Mesenchymal stem cell (in vitro differentiated cells and primary cell): ENCODE measurements around the gene NDUFA11.

ENCODE experiments used
- DNase-seq: peaks from one replicate; pipeline ENCODE4 v3.0.0-alpha.2; 2013
- H2AFZ ChIP-seq: one replicate; pipeline ENCODE4 v1.6.1; 2013; ENCODE audit warnings: low read depth, mild to moderate bottlenecking, control low read depth, inconsistent platforms, low read length, moderate library complexity
- H2AK5ac ChIP-seq: 2 replicates; pipeline ENCODE4 v1.6.1; 2013; ENCODE audit warnings: low read length, moderate library complexity, mild to moderate bottlenecking, inconsistent platforms; ENCODE audit not compliant: severe bottlenecking
- H2BK120ac ChIP-seq: one replicate; pipeline ENCODE4 v1.6.1; 2013; ENCODE audit warnings: low read depth, mild to moderate bottlenecking, inconsistent platforms, low read length, moderate library complexity
- H2BK12ac ChIP-seq, 2 experiments: one replicate each; pipeline ENCODE4 v1.6.1; 2013; ENCODE audit warnings: inconsistent platforms in 2 of 2, low read length in 2 of 2, mild to moderate bottlenecking in 2 of 2, moderate library complexity in 2 of 2, control low read depth in 1 of 2
- H2BK15ac ChIP-seq: one replicate; pipeline ENCODE4 v1.6.1; 2013; ENCODE audit warnings: mild to moderate bottlenecking, low read depth, inconsistent platforms; ENCODE audit not compliant: poor library complexity, severe bottlenecking
- H2BK5ac ChIP-seq: 2 replicates; pipeline ENCODE4 v1.6.1; 2013; ENCODE audit warnings: low read depth, mild to moderate bottlenecking, low read length, control low read depth, inconsistent platforms; ENCODE audit not compliant: poor library complexity, severe bottlenecking
- H3K14ac ChIP-seq, 2 experiments: one replicate each; pipeline ENCODE4 v1.6.1; 2013; ENCODE audit warnings: inconsistent platforms in 2 of 2, low read length in 2 of 2, control low read depth in 1 of 2, mild to moderate bottlenecking in 1 of 2, moderate library complexity in 1 of 2
- H3K18ac ChIP-seq, 2 experiments: one replicate each; pipeline ENCODE4 v1.6.1; 2013; ENCODE audit warnings: inconsistent platforms in 2 of 2, low read length in 2 of 2, control low read depth in 1 of 2, low read depth in 1 of 2, mild to moderate bottlenecking in 1 of 2
- H3K23ac ChIP-seq, 2 experiments: one replicate each; pipeline ENCODE4 v1.6.1; 2013; ENCODE audit warnings: inconsistent platforms in 2 of 2, low read length in 2 of 2, mild to moderate bottlenecking in 2 of 2, moderate library complexity in 2 of 2, control low read depth in 1 of 2
- H3K27ac ChIP-seq: 2 replicates; pipeline ENCODE4 v1.5.1; 2013; ENCODE audit warnings: mild to moderate bottlenecking, moderate library complexity, low read length, control low read depth, inconsistent platforms; ENCODE audit not compliant: poor library complexity, severe bottlenecking
- H3K27me3 ChIP-seq, 2 experiments: 2 replicates each; pipeline versions ENCODE4 v1.6.1 to v1.7.0; 2013; ENCODE audit warnings: low read length in 2 of 2, mild to moderate bottlenecking in 2 of 2, moderate library complexity in 2 of 2, control low read depth in 1 of 2, inconsistent platforms in 1 of 2; ENCODE audit not compliant: control insufficient read depth in 1 of 2, insufficient read depth in 1 of 2
- H3K36me3 ChIP-seq, 2 experiments: 2 replicates each; pipeline versions ENCODE4 v1.6.1 to v1.7.0; 2013; ENCODE audit warnings: low read length in 2 of 2, control low read depth in 1 of 2, inconsistent platforms in 1 of 2, low read depth in 1 of 2, mild to moderate bottlenecking in 1 of 2; ENCODE audit not compliant: insufficient read depth in 2 of 2, control insufficient read depth in 1 of 2
- H3K4ac ChIP-seq, 2 experiments: one replicate each; pipeline ENCODE4 v1.6.1; 2013; ENCODE audit warnings: inconsistent platforms in 2 of 2, low read length in 2 of 2, mild to moderate bottlenecking in 2 of 2, moderate library complexity in 2 of 2, control low read depth in 1 of 2, low read depth in 1 of 2
- H3K4me1 ChIP-seq: 2 replicates; pipeline ENCODE4 v1.6.1; 2013; ENCODE audit warnings: low read depth, low read length, control low read depth; ENCODE audit not compliant: control insufficient read depth, insufficient read depth
- H3K4me2 ChIP-seq: 2 replicates; pipeline ENCODE4 v1.6.1; 2013; ENCODE audit warnings: low read length, mild to moderate bottlenecking, inconsistent platforms; ENCODE audit not compliant: poor library complexity, severe bottlenecking
- H3K4me3 ChIP-seq, 2 experiments: 2 replicates each; pipeline versions ENCODE4 v1.5.1 to v1.7.0; 2013; ENCODE audit warnings: low read length in 2 of 2, mild to moderate bottlenecking in 2 of 2, control low read depth in 1 of 2, low read depth in 1 of 2; ENCODE audit not compliant: insufficient read depth in 1 of 2
- H3K79me1 ChIP-seq: replicated peaks from 2 replicates; pipeline ENCODE4 v1.6.1; 2013; ENCODE audit warnings: mild to moderate bottlenecking, control low read depth, low read length, inconsistent platforms; ENCODE audit not compliant: poor library complexity, severe bottlenecking
- H3K9ac ChIP-seq: 2 replicates; pipeline ENCODE4 v1.7.0; 2013; ENCODE audit warnings: mild to moderate bottlenecking, low read length, moderate library complexity
- H3K9me3 ChIP-seq: 2 replicates; pipeline ENCODE4 v1.7.0; 2013; ENCODE audit warnings: mild to moderate bottlenecking, low read length; ENCODE audit not compliant: control insufficient read depth
- H4K8ac ChIP-seq: one replicate; pipeline ENCODE4 v1.6.1; 2013; ENCODE audit warnings: inconsistent platforms, mild to moderate bottlenecking, low read length, moderate library complexity
- H4K91ac ChIP-seq: one replicate; pipeline ENCODE4 v1.6.1; 2013; ENCODE audit warnings: mild to moderate bottlenecking, low read length, inconsistent platforms
- WGBS: methylation state at CpG from one replicate; pipeline ENCODE4 v1.1.7; 2013; ENCODE audit warnings: mixed read lengths; 5-methylcytosine and 5-hydroxymethylcytosine counted together

NDUFA11 gene

DNA sequence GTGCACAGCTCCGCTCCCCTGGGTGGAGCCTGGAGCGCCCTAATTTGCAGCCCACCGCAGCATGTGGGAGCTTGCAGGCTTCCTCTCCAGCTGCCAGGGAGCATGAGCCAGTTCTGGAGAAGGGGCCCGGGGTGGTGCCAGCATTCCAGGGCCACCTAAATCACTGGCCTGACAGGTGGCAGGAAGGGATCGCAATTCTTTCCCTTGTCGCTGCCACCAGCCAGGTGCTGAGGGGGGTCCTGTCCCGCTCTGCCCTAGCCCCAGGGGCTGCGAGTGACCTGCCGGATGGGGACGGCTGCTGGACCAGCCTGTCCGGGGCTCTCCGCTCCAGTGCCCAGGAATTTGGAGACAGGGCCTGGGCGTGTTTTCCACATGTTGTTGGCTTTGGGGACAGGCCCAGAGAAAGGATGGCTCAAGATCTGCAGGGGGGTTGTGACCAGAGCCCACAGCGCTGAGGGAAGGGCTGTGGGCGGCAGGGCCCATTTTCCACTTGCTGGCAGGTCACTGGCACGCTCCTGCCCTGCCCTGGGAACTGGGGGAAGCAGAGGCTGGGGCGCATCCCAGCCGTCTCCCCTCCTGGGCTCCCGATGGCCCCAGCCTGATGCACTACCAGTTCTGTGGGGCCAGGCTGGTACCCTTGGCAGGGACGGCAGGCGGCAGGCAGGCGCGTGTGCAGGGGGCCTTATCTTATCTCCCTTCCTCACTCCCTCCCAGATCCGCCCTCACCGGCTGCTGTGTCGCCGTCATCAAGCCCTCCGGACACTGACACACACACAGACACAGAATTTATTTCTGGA lies 9.5 kb downstream of the NDUFA11 start:
- H3K18ac ChIP-seq = no peak overlapping the region
- no peak overlapping the region for H2AFZ ChIP-seq
- no peaks in the 10 kb centered on the region for H3K9me3 ChIP-seq
- WGBS = 84% methylated on average over 28 of the region's 28 CpGs
- no peak overlapping the region for H4K8ac ChIP-seq
- H3K23ac ChIP-seq = no peak overlapping the region
- peaks cover 3 to 28% of the 10 kb centered on the region in 2 experiments for H3K27me3 ChIP-seq
- H2BK5ac ChIP-seq = no peak overlapping the region
- no peak overlapping the region for H3K4me2 ChIP-seq
- no peak overlapping the region for H2BK120ac ChIP-seq
- peaks cover 24 to 44% of the 10 kb centered on the region in 2 experiments for H3K36me3 ChIP-seq
- H3K4me1 ChIP-seq = peaks cover 44% of the 10 kb centered on the region
- H3K27ac ChIP-seq = no peak overlapping the region
- H3K14ac ChIP-seq = no peak overlapping the region
- H3K4me3 ChIP-seq = no peak overlapping the region
- H2BK15ac ChIP-seq = no peak overlapping the region
- no peak overlapping the region for H3K4ac ChIP-seq
- DNase-seq = no peak
- no peak overlapping the region for H2AK5ac ChIP-seq
- H3K9ac ChIP-seq = no peak overlapping the region
- peaks cover 34% of the 10 kb centered on the region for H3K79me1 ChIP-seq
- H2BK12ac ChIP-seq = no peak overlapping the region
- H4K91ac ChIP-seq = no peak overlapping the region

DNA sequence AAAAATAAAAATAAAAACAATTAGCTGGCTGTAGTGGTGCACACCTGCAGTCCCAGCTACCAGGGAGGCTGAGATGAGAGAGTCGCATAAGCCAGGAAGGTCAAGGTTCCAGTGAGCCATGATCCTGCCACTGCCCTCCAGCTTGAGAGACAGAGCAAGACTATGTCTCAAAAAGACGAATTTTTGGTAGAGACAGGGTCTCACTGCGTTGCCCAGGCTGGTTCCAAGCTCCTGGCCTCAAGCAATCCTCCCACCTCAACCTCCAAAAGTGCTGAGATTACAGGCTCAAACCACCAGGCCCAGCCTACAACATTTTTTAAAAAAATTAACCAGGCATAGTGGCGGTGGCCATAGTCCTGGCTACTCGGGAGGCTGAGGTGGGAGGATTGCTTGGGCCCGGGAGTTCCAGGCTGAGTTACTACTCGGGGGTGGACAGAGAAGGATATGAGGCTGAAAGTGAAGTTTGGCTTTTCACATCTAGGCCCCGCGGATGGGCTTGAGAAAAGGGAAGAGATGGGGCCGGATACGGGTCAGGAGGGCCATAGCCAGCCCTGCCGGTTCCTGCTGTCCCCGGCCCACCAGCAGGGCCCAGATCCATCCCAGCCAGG lies 10.2 kb downstream of the NDUFA11 start:
- Histone ChIP-seq H3K4me2 (no peak overlapping the region), H2BK120ac (no peak overlapping the region), H2BK12ac (no peak overlapping the region), H3K14ac (no peak overlapping the region), H3K4ac (no peak overlapping the region), H3K36me3 (peaks cover 24 to 44% of the 10 kb centered on the region in 2 experiments), H3K4me1 (peaks cover 44% of the 10 kb centered on the region), H3K79me1 (peaks cover 32% of the 10 kb centered on the region), H3K4me3 (no peak overlapping the region), H4K8ac (no peak overlapping the region), H4K91ac (no peak overlapping the region), H2AFZ (no peak overlapping the region), H3K27me3 (peaks cover 3 to 28% of the 10 kb centered on the region in 2 experiments), H2AK5ac (no peak overlapping the region), H2BK15ac (no peak overlapping the region), H3K27ac (no peak overlapping the region), H3K18ac (no peak overlapping the region), H3K9ac (no peak overlapping the region), H2BK5ac (no peak overlapping the region), H3K9me3 (no peaks in the 10 kb centered on the region), H3K23ac (no peak overlapping the region)
- no peak for DNase-seq
- WGBS = 79% methylated on average over 13 of the region's 13 CpGs

DNA sequence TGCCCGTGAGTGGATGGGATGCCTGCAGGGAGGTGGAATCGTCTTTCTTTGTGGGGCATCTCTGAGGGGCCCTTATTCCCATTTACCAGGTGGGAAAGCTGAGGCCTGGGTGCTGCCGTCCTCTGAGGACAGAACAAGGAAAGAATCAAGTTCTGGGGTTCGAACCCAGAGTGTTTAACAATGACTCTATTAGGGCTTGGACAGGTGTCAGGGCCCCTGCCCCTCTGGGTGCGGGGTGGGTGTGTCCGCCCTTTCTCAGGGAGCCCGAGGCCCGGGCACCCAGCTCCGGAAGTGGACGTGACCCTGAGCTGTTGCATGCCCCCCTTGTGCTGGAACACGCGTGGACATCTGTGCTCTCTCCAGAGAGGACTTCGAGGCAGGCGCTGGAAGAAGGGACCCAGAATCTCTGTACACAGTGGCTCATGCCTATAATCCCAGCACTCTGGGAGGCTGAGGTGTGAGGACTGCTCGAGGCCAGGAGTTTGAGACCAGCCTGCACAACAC lies 10.8 kb downstream of the NDUFA11 start:
- H3K9ac ChIP-seq = no peak overlapping the region
- peaks cover 27% of the 10 kb centered on the region for H3K79me1 ChIP-seq
- no peak overlapping the region for H3K4me3 ChIP-seq

More for the DNA sequence above, 10.8 kb downstream of the NDUFA11 start:
- Histone ChIP-seq H4K8ac (no peak overlapping the region), H2AFZ (no peak overlapping the region), H3K23ac (no peak overlapping the region), H2BK15ac (no peak overlapping the region), H3K9me3 (no peaks in the 10 kb centered on the region), H3K4ac (no peak overlapping the region), H2BK5ac (no peak overlapping the region), H3K4me1 (peaks cover 44% of the 10 kb centered on the region), H3K18ac (no peak overlapping the region), H3K4me2 (no peak overlapping the region), H3K36me3 (peaks cover 24 to 39% of the 10 kb centered on the region in 2 experiments), H2BK120ac (no peak overlapping the region), H3K27ac (no peak overlapping the region), H3K27me3 (peaks cover 3 to 28% of the 10 kb centered on the region in 2 experiments), H2AK5ac (no peak overlapping the region), H4K91ac (no peak overlapping the region), H3K14ac (no peak overlapping the region), H2BK12ac (no peak overlapping the region)
- 80% methylated on average over 15 of the region's 15 CpGs for WGBS
- DNase-seq = no peak
